ENCODE measurements around the gene FLT1.

The FLT1 gene

DNA sequence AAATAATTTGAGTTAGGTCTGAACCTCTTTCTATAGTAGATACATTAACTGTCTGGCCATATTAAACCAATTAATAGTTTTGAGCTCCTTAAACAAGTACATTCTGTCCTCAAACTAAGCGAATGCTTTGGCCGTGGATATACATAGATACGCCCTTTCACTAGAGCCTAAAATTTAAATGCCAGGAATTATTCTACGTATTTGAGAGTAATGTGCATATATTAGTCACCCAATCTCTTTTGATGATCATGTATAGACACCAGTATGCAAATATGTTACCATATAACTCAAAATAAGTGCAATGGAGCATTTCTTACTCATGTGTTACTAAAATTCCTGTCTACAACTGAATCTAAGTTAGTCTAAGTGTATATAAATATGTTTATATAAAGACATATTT, 70.4 kb downstream of the FLT1 start:
- no peak for DNase-seq (ENCODE audit: low spot score)

- DNase-seq (ENCODE audit: low spot score): no peak
Observed at GRCh38 chr13:28423010-28423409, 71.9 kb downstream of the FLT1 start.

GRCh38 chr13:28421676-28422410, 73.1 kb downstream of the FLT1 start:
- no peak for DNase-seq (ENCODE audit: low spot score)

- no peak for DNase-seq (ENCODE audit: low spot score)
Observed at GRCh38 chr13:28420704-28421103, 74.2 kb downstream of the FLT1 start.

DNA sequence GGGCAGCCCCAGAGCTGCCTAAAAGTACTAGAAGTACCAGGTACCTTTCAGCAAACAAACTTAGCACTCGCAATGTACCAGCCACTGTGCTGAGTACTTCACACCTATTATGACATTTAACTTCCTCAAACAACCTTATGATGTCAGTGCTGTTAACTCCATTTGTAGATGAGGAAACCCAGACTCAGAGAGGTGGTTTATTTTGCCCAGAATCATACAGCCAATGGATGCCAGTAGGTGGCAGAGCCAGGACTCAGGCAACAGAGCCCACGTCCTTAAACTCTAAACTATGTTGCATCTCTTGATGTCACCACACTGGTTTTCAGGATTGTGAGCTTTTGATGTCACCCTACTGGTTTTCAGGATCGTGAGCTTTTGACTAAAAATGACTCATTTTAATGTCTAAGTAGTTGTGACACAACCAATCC, 78.9 kb downstream of the FLT1 start:
- no peak for DNase-seq (ENCODE audit: low spot score)

- no peak for DNase-seq (ENCODE audit: low spot score)
Observed at GRCh38 chr13:28413999-28414398, 80.9 kb downstream of the FLT1 start.

DNA sequence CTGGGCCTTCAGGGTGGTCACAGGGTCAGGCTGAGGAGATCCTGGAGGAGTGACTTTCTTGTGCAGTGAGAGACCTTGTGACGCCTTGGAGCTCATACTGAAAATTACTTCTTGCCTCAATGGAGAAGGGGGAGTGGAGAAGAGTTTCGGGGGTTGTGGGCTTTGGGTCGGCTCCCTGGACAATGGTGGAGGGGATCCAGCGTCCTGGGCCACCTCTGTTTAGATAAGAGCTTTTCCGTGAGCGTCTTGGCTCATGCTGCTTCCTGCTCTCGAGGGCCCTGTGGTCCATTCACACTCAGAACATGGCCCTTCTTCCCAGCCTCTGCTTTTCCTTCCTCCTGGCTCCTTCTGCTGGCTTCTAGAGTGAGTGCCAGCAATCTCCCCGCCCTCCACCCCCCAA, 81.9 kb downstream of the FLT1 start:
- DNase-seq (ENCODE audit: low spot score): no peak

DNA sequence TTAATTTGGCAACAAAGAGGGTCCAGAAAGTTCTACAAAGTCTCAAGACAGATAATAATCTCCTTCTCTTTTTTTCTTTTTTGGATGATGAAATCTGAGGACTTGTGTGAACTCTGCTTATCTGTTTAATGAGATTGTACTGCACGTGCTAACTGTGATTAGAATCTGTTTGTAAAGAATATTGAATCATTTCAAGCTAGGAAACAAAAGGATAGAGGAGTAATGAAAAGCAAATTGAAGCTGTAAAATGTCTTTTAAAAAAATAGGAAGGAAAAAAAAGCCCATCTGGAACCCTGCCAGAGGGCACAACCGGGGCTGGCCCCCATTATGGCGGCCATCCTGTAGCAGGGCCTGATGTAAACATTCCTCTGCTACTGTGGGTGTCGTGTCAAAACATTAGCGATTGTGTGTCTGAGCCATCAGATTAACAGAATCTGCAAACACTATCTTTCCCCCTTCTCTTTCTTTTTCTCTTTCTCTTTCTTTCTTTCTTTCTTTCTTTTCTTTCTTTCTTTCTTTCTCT, 83.0 kb downstream of the FLT1 start:
- no peak for DNase-seq (ENCODE audit: low spot score)

- no peak for DNase-seq (ENCODE audit: low spot score)
Observed at GRCh38 chr13:28410096-28410495, 84.8 kb downstream of the FLT1 start.

DNA sequence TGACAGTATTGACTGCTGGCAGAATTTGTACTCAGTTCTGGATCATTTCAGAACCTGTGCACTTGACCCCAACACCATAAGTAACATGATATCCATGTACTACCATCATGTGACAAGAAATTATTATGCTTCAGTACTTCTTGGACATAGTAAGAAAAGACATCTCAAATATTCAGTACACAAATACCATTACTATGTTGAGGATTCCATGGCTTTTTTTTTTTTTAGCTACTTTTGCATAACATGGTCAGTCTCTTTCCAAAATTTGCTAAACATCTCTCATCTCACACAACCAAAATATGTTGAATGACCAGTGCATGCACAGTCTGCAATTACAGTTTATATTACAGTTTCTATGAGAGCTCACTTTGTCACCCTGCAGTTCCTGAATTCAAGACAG, 85.3 kb downstream of the FLT1 start:
- no peak for DNase-seq (ENCODE audit: low spot score)

DNA sequence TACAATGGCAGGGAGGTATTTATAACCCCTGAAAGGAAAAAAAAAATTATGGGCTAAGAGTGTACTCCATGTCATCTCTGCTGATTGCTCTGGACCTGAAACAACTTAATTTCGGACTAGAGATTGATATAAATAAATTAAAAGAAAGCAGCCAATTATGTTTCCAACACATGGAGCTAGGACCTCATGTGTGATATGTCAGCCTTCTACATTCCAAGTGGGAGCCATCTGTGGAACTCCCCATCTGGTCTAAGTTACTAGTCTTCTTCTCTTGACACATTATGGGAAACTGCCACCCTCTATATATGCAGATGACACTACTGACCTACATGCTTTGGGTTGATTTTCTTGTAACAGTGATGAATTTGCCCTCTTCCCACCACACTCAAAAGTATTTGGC, 86.1 kb downstream of the FLT1 start:
- DNase-seq (ENCODE audit: low spot score): peak; percentile 5

- no peak for DNase-seq (ENCODE audit: low spot score)
Observed at GRCh38 chr13:28408235-28408848, 86.6 kb downstream of the FLT1 start.

DNA sequence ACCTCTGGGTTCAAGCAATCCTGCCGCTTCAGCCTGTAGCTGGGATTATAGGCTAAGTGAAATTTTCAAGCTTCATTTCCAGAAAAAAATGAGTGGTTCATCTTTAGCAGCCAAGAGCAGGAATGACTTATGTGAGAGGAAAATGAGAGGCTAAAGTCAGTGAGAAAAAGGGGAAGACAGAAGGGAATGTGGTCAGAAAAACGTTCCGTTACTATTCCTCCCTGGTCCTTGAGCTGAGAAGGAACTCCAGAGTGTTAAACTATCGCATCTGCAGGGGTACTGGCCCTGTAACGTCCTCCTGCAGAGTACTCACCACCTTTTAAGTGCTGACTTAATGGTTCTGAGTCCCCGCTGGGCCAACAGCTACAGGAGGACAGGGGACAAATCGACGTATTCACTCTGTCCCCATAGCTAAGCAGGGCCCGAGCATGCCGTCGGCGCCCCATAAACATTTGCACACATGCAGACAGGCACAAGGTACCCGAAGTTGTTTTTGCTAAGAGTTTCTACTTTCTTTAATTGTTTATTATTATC, 88.1 kb downstream of the FLT1 start:
- no peak for DNase-seq (ENCODE audit: low spot score)

GRCh38 chr13:28402057-28402381, 92.9 kb downstream of the FLT1 start:
- no peak for DNase-seq (ENCODE audit: low spot score)

DNA sequence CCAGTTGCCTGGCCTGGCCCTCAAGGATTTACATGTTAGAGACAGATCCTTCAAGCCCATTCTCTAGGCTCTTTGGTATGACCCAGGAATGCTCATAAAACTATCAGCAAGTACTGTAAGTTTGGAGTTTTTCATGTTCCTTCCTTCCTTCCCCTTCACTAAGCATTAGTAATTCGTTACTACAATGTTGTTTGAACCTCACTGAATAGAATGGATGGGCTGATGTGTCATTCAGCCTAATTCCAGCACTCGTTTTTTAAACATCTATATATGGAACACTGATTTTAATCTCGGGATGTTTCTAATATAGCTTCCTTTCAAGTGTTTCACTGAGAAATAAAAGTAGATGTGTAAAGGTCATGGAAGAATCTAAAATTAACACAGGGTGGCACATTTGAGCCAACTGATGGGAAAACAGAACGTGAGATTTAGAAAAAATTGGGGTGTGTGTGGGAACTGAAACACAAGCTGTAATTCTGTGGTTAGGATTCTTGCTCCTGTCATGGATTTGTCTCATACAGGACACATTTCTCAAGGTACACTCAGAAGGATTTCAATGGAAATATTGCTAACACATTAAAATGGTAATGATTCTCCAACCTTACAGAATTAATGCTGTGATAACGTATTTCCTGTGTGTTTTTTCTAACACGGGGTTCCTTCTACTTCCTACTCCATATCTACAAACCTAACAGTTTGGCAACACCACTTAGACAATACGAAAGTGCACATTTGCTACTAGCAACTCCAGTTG, 93.4 kb downstream of the FLT1 start:
- no peak for DNase-seq (ENCODE audit: low spot score)

- DNase-seq (ENCODE audit: low spot score): no peak
Observed at GRCh38 chr13:28396053-28396452, 98.9 kb downstream of the FLT1 start.

- no peak for DNase-seq (ENCODE audit: low spot score)
Observed at GRCh38 chr13:28394422-28394821, 100.5 kb downstream of the FLT1 start.

DNA sequence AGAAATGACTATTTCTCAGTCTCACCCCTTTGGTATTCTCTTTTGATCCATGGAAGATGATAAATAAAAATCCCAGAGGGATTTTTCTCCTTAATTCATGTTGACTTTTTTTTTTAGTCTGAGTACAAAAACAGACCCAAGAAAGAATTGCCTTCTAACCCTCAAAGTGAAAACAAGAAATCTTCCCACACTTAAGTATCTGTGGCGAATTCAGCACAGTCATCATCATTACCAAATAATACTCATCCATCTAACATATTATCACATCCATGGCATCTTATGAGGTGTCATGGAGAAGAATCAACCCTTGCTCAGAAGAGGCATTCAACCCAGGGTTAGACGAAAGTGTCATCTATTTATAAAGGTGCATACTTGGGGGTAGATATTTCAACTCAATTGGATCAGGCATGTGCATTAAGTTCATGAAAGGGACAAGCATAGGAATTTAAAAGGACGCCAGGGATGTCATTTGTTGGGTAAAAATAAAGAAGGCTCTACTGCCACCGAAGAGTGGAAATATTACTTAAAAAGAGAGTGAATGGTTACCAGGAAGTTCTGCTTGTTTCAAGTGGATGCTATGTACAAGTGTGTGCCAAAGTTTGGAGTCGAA, 101.9 kb downstream of the FLT1 start:
- DNase-seq (ENCODE audit: low spot score): no peak

GRCh38 chr13:28392428-28392827, 102.5 kb downstream of the FLT1 start:
- DNase-seq (ENCODE audit: low spot score): no peak

DNA sequence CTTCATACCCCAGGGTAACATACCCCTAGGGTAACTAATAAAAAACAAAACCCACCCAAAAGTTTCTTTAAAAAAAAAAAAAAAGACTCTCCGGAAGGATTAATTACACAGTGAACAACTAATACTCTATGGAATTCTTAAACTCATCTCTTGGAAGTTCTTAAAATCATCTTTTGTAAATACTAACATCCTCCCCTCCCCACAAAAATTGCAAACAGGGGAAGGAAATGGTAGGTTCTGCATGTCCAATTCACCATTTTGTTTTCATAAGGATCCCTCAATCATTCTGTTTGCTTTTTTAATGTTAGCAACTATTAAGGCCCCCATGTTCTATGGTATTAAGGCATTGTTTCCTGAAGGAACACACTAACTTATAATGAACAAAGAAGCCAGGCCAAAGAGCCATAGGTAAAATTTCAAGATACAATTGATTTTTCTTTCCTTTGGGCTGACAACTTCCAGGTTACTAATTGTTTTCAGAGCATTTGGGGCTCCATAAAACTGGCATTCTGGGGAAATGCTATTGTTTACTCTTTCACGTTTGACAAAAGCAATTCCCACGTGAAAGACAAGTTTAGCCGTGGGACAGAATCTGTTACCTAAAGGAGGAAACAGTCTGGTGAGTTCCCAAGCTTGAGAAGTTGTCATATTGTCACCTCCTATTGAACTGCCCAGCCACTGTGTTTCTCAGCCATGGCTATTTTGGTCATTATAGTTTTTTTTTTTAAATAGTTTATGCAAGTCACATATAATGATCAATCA, 107.0 kb downstream of the FLT1 start:
- no peak for DNase-seq (ENCODE audit: low spot score)

GRCh38 chr13:28385362-28385761, 109.6 kb downstream of the FLT1 start:
- DNase-seq (ENCODE audit: low spot score): no peak

DNA sequence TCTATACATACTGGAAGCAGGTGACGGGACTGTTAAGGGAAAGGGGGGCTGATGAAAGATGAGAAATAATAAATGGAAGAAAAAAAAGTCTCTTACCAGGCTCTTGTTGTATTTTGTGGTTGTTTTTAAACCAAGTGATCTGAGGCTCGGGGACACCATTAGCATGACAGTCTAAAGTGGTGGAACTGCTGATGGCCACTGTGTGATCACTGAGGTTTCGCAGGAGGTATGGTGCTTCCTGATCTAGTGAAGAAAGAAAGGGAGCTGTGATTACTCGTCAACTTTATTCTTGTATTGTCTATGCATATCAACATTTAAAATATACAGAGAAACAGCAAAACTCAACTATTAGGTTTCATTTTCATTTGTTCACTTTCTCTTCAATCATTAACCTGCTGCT, 110.1 kb downstream of the FLT1 start:
- DNase-seq (ENCODE audit: low spot score): no peak
